Dermis microvascular lymphatic vessel endothelial cell (primary cell): ENCODE measurements around the gene LRP1. TPM values are rescaled to one million over a fixed set of nuclear protein-coding genes. Genes with fewer than 3 reads are reported as not detected.

ENCODE experiments used
- DNase-seq, 2 donors: peaks; one replicate each; pipeline versions ENCODE4 v3.0.0 to v3.0.0-alpha.2; 2010; ENCODE audit warnings: low read depth in 2 of 2
- total RNA-seq: library from RNA; depleted of rRNA; stranded (reverse); fragments of >200 nt; gene quantifications from 2 replicates; pipeline ENCODE4 v1.2.1, GENCODE V29; 2014

Gene LRP1
- total RNA-seq, 1 donor from 2014 or later: 0.26 TPM

GRCh38 chr12:57170927-57171326 is 42.6 kb downstream of the LRP1 start:
- no peak for DNase-seq

- no peak for DNase-seq
These were observed 43.4 kb downstream of the LRP1 start for GRCh38 chr12:57171668-57172067.

- peak; percentile 7 to 44 for DNase-seq
These were observed 44.8 kb downstream of the LRP1 start for GRCh38 chr12:57173089-57173488.

- DNase-seq: no peak
These were observed 45.4 kb downstream of the LRP1 start for GRCh38 chr12:57173683-57174082.

- peak; percentile 32 to 60 for DNase-seq
These were observed 47.3 kb downstream of the LRP1 start for GRCh38 chr12:57175428-57176138.

- DNase-seq: no peak
These were observed 47.8 kb downstream of the LRP1 start for GRCh38 chr12:57176139-57176477.

- DNase-seq: no peak
These were observed 48.6 kb downstream of the LRP1 start for GRCh38 chr12:57176846-57177245.

- no peak for DNase-seq
These were observed 49.1 kb downstream of the LRP1 start for GRCh38 chr12:57177354-57177753.

GRCh38 chr12:57178213-57178612 is 49.9 kb downstream of the LRP1 start:
- no peak for DNase-seq

GRCh38 chr12:57179331-57180086 is 51.2 kb downstream of the LRP1 start:
- no peak for DNase-seq

- DNase-seq: no peak
These were observed 52.2 kb downstream of the LRP1 start for GRCh38 chr12:57180321-57180989.

- no peak for DNase-seq
These were observed 52.8 kb downstream of the LRP1 start for GRCh38 chr12:57181072-57181471.

GRCh38 chr12:57181561-57182155 is 53.4 kb downstream of the LRP1 start:
- no peak for DNase-seq

- DNase-seq: peak; percentile 16 to 55
These were observed 54.8 kb downstream of the LRP1 start for GRCh38 chr12:57182918-57183575.

GRCh38 chr12:57183939-57184725 is 55.8 kb downstream of the LRP1 start:
- DNase-seq: no peak

GRCh38 chr12:57185403-57185802 is 57.1 kb downstream of the LRP1 start:
- no peak for DNase-seq

GRCh38 chr12:57185906-57186508 is 57.7 kb downstream of the LRP1 start:
- DNase-seq: no peak

- no peak for DNase-seq
These were observed 59.2 kb downstream of the LRP1 start for GRCh38 chr12:57187222-57188089.

GRCh38 chr12:57188090-57188425 is 59.8 kb downstream of the LRP1 start:
- no peak for DNase-seq

- DNase-seq: peak in 1 of 2 donors; percentile 37
These were observed 61.8 kb downstream of the LRP1 start for GRCh38 chr12:57190037-57190436.
